ENCODE measurements around the gene LRRC8E. TPM values are rescaled to one million over a fixed set of nuclear protein-coding genes. Genes with fewer than 3 reads are reported as not detected.

LRRC8E gene
- total and polyA plus RNA-seq, 8 donors: 0.58 to 12.5 (median 2.1) TPM; not detected in 1

DNA sequence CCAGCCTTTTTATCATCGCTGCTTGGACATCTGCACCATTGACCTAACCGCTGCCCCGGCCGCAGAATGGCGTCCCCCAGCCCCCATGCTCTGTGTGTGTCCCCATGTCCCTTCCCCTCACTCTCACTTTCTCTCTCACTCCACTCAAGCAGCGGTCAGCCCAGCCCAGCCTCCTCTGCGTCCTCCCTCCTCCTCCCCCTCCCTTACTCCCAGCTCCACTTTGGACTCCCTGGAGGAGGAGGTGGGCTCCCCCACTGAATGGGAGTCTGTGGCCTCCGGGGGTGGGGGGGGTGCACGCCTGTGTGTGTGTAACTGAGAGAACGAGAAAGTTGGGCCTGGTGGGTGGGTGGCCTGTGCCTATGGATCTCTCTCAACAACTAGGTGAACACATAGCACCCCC, 17.5 kb downstream of the LRRC8E start:
- Histone ChIP-seq H3K4me1 (peaks cover 29 to 57% (median 45%) of the 10 kb centered on the region in 4 donors), H3K27ac (no peak overlapping the region), H3K36me3 (peaks cover 23 to 52% (median 47%) of the 10 kb centered on the region in 4 donors), H3K9me3 (no peaks in the 10 kb centered on the region), H3K27me3 (peaks cover 0 to 4% (median 0%) of the 10 kb centered on the region in 3 donors), H3K4me3 (peak overlapping the region in 2 of 4 donors; percentile 95 to 98)
- TF ChIP-seq, protein P1, sequence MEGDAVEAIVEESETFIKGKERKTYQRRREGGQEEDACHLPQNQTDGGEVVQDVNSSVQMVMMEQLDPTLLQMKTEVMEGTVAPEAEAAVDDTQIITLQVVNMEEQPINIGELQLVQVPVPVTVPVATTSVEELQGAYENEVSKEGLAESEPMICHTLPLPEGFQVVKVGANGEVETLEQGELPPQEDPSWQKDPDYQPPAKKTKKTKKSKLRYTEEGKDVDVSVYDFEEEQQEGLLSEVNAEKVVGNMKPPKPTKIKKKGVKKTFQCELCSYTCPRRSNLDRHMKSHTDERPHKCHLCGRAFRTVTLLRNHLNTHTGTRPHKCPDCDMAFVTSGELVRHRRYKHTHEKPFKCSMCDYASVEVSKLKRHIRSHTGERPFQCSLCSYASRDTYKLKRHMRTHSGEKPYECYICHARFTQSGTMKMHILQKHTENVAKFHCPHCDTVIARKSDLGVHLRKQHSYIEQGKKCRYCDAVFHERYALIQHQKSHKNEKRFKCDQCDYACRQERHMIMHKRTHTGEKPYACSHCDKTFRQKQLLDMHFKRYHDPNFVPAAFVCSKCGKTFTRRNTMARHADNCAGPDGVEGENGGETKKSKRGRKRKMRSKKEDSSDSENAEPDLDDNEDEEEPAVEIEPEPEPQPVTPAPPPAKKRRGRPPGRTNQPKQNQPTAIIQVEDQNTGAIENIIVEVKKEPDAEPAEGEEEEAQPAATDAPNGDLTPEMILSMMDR (IDR thresholded peaks at IDR 0.05): no peak
- TF ChIP-seq EP300 (IDR thresholded peaks at IDR 0.05) (no peak), POLR2AphosphoS5 (IDR thresholded peaks at IDR 0.05) (no peak), POLR2A (IDR thresholded peaks at IDR 0.05) (no peak)
- 80 to 91% (median 86%) methylated on average over 10 of the region's 10 CpGs for WGBS, 5 donors
- peak in 1 of 2 donors; percentile 13 for DNase-seq
- intact Hi-C loops (cut with DNase I; ENCODE audit: low total_unique reads): no loop called here

DNA sequence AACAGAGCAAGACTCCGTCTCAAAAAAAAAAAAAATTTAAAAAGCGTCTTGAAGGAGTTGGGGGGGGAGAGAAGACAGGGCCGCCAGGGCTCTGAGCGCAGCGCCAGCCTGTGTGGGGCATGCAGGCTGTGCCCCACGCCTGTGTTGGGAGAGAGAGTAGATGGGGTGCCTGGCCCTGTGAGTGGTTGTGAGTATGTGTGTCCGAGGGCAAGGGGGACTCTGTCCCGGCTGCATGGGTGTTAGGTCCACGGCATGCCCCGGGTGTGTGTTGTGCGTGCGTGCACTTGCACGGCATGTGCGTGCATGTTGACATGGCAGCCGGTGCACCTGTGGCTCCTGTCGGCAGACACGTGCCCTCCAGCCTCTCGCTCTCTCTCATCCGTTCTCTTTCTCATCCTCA, 18.8 kb downstream of the LRRC8E start:
- Histone ChIP-seq H3K27me3 (peaks cover 0 to 14% (median 0%) of the 10 kb centered on the region in 3 donors), H3K4me3 (no peak overlapping the region), H3K4me1 (peaks cover 29 to 57% (median 44%) of the 10 kb centered on the region in 4 donors), H3K9me3 (no peaks in the 10 kb centered on the region), H3K36me3 (peaks cover 36 to 65% (median 59%) of the 10 kb centered on the region in 4 donors), H3K27ac (no peak overlapping the region)
- 87 to 93% (median 90%) methylated on average over 19 of the region's 19 CpGs for WGBS, 5 donors
- intact Hi-C loops (cut with DNase I; ENCODE audit: low total_unique reads): no loop called here
- DNase-seq: no peak
- TF ChIP-seq EP300 (IDR thresholded peaks at IDR 0.05) (no peak), POLR2A (IDR thresholded peaks at IDR 0.05) (no peak), POLR2AphosphoS5 (IDR thresholded peaks at IDR 0.05) (no peak)
- TF ChIP-seq, protein P1 (IDR thresholded peaks at IDR 0.05): no peak

DNA sequence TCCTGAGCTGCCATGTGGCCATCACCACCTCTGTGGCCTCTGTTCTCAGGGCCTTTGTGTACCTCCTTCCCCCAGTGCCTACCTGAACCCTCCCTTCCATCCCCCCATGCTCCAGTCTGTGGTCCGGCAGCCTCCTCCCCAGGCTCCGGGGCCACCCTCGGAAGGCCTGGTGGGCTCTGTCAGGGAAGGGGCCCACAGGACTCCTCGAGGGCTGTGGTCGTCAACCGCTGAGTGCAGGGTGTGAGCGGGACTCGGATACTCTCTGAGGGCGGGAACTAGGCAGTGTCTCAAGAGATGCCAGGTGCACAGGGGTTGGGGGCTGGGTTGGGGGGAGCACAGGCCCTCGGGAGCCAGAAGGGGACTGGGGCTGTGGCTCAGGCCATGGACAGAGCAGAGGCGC, 19.2 kb downstream of the LRRC8E start:
- no peak for DNase-seq
- intact Hi-C loops (cut with DNase I; ENCODE audit: low total_unique reads): no loop called here
- H3K27ac ChIP-seq: no peak overlapping the region
- peaks cover 0 to 16% (median 0%) of the 10 kb centered on the region in 3 donors for H3K27me3 ChIP-seq
- TF ChIP-seq POLR2A (IDR thresholded peaks at IDR 0.05) (no peak), EP300 (IDR thresholded peaks at IDR 0.05) (no peak), POLR2AphosphoS5 (IDR thresholded peaks at IDR 0.05) (no peak)
- TF ChIP-seq, protein P1 (IDR thresholded peaks at IDR 0.05): no peak
- no peak overlapping the region for H3K4me3 ChIP-seq
- H3K4me1 ChIP-seq: peaks cover 29 to 53% (median 40%) of the 10 kb centered on the region in 4 donors
- 87 to 93% (median 92%) methylated on average over 11 of the region's 11 CpGs for WGBS, 5 donors
- no peaks in the 10 kb centered on the region for H3K9me3 ChIP-seq
- peaks cover 40 to 69% (median 64%) of the 10 kb centered on the region in 4 donors for H3K36me3 ChIP-seq

DNA sequence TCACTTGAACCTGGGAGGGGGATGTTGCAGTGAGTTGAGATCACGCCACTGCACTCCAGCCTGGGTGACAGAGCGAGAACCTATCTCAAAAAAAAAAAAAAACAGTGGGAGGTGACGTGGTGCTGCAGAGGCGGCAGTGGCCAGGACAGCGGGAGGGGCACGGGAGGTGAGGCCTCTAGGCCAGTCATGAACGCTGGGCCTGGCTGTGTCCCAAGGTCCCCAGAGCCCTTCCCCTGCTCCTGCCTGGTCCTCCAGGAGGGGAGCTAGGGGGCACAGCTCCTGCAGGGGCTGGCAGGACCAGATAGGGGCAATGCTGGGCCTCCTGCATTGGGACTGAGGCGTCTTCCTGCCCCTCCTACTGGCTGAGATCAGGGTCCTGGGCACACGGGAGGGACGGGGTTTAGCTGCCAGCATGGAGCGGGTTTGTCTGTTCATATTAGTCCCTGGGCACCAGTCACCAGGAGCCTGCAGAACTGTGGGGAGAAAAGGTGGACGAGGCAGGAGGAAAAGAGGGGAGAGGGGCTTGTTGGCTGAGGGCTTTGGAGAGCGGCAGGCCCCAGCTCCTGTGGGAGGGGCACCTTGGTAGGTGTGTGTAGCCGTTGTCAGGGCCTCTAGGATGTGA, 19.9 kb downstream of the LRRC8E start:
- intact Hi-C loops (cut with DNase I; ENCODE audit: low total_unique reads): no loop called here
- Histone ChIP-seq H3K27me3 (peaks cover 0 to 16% (median 0%) of the 10 kb centered on the region in 3 donors), H3K4me3 (no peak overlapping the region), H3K9me3 (no peaks in the 10 kb centered on the region), H3K27ac (no peak overlapping the region), H3K36me3 (peaks cover 47 to 76% (median 70%) of the 10 kb centered on the region in 4 donors), H3K4me1 (peaks cover 24 to 47% (median 34%) of the 10 kb centered on the region in 4 donors)
- WGBS, 5 donors: 78 to 81% (median 80%) methylated on average over 14 of the region's 14 CpGs
- no peak for DNase-seq
- TF ChIP-seq, protein P1 (IDR thresholded peaks at IDR 0.05): no peak
- TF ChIP-seq POLR2A (IDR thresholded peaks at IDR 0.05) (no peak), EP300 (IDR thresholded peaks at IDR 0.05) (no peak), POLR2AphosphoS5 (IDR thresholded peaks at IDR 0.05) (no peak)

Data from stomach (tissue), 9 donors.